ENCODE data around the gene BRSK2.

Gene BRSK2

GRCh38 chr11:1401656-1402221 is 12.0 kb downstream of the BRSK2 start (continued):
- TF ChIP-seq ZNF518A (tag by site-specific recombination; conservative IDR thresholded peaks at IDR 0.05; ENCODE audit: low read depth) (no peak), GLI4 (tag by site-specific recombination; IDR thresholded peaks at IDR 0.05) (no peak), ZNF792 (tag by site-specific recombination; IDR thresholded peaks at IDR 0.05) (no peak), ZSCAN18 (tag by site-specific recombination; IDR thresholded peaks at IDR 0.05) (no peak), EGR2 (tag by site-specific recombination; IDR thresholded peaks at IDR 0.05; ENCODE audit: low read depth) (0 out of 2 replicates have a peak, but pooled peaks have one; percentile 20), ZNF132 (tag by site-specific recombination; IDR thresholded peaks at IDR 0.05; ENCODE audit: borderline replicate concordance) (no peak), HOXC10 (CRISPR knock-in tag; IDR thresholded peaks at IDR 0.05) (no peak), ZFP69B (tag by site-specific recombination; IDR thresholded peaks at IDR 0.05) (no peak), ZNF266 (tag by site-specific recombination; IDR thresholded peaks at IDR 0.05; ENCODE audit: low read depth) (no peak), ELK4 (IDR thresholded peaks at IDR 0.05; ENCODE audit: borderline replicate concordance, low read depth, low read length) (no peak), ZNF10 (tag by site-specific recombination; IDR thresholded peaks at IDR 0.05) (no peak), ZNF843 (tag by site-specific recombination; IDR thresholded peaks at IDR 0.05) (no peak), ZNF248 (tag by site-specific recombination; IDR thresholded peaks at IDR 0.05) (no peak), SP7 (tag by site-specific recombination; IDR thresholded peaks at IDR 0.05) (peak; percentile 47; the same call in 1 of the 2 replicates), ZNF544 (tag by site-specific recombination; IDR thresholded peaks at IDR 0.05) (no peak), GLIS2 (tag by site-specific recombination; IDR thresholded peaks at IDR 0.05) (no peak), ZNF600 (tag by site-specific recombination; IDR thresholded peaks at IDR 0.05) (peak; percentile 75), MYNN (tag by site-specific recombination; IDR thresholded peaks at IDR 0.05; ENCODE audit: borderline replicate concordance) (no peak), ATF2 (tag by site-specific recombination; IDR thresholded peaks at IDR 0.05; ENCODE audit: low read depth) (no peak), ZNF701 (tag by site-specific recombination; IDR thresholded peaks at IDR 0.05) (no peak), ZFP41 (tag by site-specific recombination; IDR thresholded peaks at IDR 0.05; ENCODE audit: borderline replicate concordance) (no peak), ZNF18 (tag by site-specific recombination; IDR thresholded peaks at IDR 0.05) (no peak), ZNF785 (tag by site-specific recombination; IDR thresholded peaks at IDR 0.05) (no peak), ZNF394 (tag by site-specific recombination; IDR thresholded peaks at IDR 0.05; ENCODE audit: borderline replicate concordance) (no peak), ZNF292 (tag by site-specific recombination; IDR thresholded peaks at IDR 0.05; ENCODE audit: borderline replicate concordance, low read depth) (no peak), ZFHX2 (tag by site-specific recombination; conservative IDR thresholded peaks at IDR 0.05) (peak; percentile 44; the same call in 1 of the 2 replicates), HIC1 (tag by site-specific recombination; IDR thresholded peaks at IDR 0.05) (no peak)

Data from HEK293 (cell line).